Esophagus squamous epithelium (tissue), 4 donors: ENCODE results near the gene CTSO.

ENCODE experiments used
- CTCF ChIP-seq, 6 experiments: fragments of 450-650 bp in 4 of 6; fragments of 200-600 bp in 2 of 6; sonication (generic) in 2 of 6; IDR thresholded peaks; one replicate each; pipeline ENCODE4 v1.5.1; 2016 to 2019; ENCODE audit warnings: antibody characterized with exemption in 6 of 6, mild to moderate bottlenecking in 4 of 6, moderate library complexity in 4 of 6
- POLR2A ChIP-seq, 4 donors: fragments of 450-650 bp; IDR thresholded peaks; one replicate each; pipeline ENCODE4 v1.6.1; 2017; ENCODE audit warnings: antibody characterized with exemption in 4 of 4, mild to moderate bottlenecking in 4 of 4, moderate library complexity in 3 of 4

- TF ChIP-seq CTCF (IDR thresholded peaks at IDR 0.05) = no peak
- no peak for TF ChIP-seq POLR2A (IDR thresholded peaks at IDR 0.05)
Observed at GRCh38 chr4:155984106-155984797, 30.6 kb upstream of the CTSO start.
